ENCODE data around the gene ITGBL1.

DNA sequence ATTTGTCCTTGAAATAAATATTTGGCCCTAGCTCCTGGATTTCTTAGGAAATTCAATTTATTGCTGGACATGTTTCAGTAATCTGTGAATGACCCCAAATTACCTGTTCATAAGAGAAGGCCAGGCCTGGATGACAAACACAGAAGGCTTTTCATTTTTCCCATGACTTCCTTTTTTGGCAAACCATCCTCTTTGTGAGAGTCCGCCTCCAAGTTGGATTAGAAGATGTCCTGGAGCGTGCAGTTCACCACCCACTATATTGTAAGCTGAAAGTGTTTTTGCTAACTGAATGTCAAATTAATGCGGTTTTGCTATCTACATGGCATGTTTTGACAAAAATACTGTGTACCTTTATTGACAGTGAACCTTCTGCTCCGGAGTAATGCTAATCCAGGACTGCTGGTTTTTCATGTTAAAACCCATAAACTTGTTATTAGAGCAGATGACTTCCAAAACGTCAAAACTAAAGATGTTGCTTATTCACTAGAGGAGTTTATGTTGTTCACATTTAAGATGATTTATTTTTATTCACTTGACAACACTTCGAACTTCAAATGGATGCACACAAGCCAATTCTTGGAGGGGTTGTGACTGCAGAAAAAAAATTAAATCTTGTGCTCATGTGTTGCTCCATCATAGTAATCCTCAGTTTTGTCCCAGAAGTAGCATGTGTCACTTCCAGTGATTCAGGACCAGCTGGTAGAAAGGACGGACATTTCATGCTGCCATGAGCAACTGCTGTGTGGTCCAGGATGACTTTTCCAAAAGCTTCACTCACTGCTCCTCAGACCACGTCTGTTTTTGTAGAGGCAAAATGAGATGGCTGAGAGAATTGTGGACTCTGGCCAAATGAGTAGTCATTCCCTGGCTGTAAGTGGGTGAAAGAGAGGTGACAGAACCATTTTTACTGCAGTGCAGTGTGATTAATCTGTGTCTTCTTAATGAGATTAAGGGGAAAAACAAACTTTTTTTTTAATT is 71.0 kb downstream of the ITGBL1 start:
- TF ChIP-seq, protein P1, sequence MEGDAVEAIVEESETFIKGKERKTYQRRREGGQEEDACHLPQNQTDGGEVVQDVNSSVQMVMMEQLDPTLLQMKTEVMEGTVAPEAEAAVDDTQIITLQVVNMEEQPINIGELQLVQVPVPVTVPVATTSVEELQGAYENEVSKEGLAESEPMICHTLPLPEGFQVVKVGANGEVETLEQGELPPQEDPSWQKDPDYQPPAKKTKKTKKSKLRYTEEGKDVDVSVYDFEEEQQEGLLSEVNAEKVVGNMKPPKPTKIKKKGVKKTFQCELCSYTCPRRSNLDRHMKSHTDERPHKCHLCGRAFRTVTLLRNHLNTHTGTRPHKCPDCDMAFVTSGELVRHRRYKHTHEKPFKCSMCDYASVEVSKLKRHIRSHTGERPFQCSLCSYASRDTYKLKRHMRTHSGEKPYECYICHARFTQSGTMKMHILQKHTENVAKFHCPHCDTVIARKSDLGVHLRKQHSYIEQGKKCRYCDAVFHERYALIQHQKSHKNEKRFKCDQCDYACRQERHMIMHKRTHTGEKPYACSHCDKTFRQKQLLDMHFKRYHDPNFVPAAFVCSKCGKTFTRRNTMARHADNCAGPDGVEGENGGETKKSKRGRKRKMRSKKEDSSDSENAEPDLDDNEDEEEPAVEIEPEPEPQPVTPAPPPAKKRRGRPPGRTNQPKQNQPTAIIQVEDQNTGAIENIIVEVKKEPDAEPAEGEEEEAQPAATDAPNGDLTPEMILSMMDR (IDR thresholded peaks at IDR 0.05; ENCODE audit: borderline replicate concordance, extremely low read depth, low read length, poor library complexity, severe bottlenecking): no peak
- TF ChIP-seq EZH2 (IDR thresholded peaks at IDR 0.05; ENCODE audit: borderline replicate concordance, low read depth, low read length, severe bottlenecking): no peak
